OCI-LY7 (cell line): Measurements from ENCODE around the gene CIITA.

Experiments
- CTCF ChIP-seq: fragments of 200-600 bp; sonication (generic); conservative IDR thresholded peaks from 2 replicates; pipeline ENCODE4 v1.5.1; 2014; ENCODE audit warnings: mild to moderate bottlenecking, antibody characterized with exemption, low read length, moderate library complexity, mixed read lengths
- EZH2phosphoT487 ChIP-seq: fragments of 200-600 bp; sonication (generic); IDR thresholded peaks from 2 replicates; pipeline ENCODE4 v1.6.1; 2018; ENCODE audit warnings: low read depth, borderline replicate concordance, mild to moderate bottlenecking, mixed run types, antibody characterized with exemption, low read length, moderate library complexity, mixed read lengths

- no peak for TF ChIP-seq CTCF
- no peak for TF ChIP-seq EZH2phosphoT487
Observed at GRCh38 chr16:10870137-10870776, 6.7 kb upstream of the CIITA start.
